Mesenteric fat pad (tissue), 1 donor: ENCODE results near the gene YWHAQ. TPM values are rescaled to one million over a fixed set of nuclear protein-coding genes. Genes with fewer than 3 reads are reported as not detected.
"Not testable (repeated sequence)": the region's sequence is repeated elsewhere in the genome, so short reads cannot be mapped to it uniquely, and the experiment has no call there.

Experiments
- DNase-seq: peaks from one replicate; pipeline ENCODE4 v3.0.0-alpha.2; 2020; ENCODE audit warnings: low spot score
- total RNA-seq: library from RNA; stranded (reverse); fragmentation: NEBNext Ultra II Directional; extraction: Animal tissue kit (Norgen Biotek cat#: 25700); gene quantifications from one replicate; pipeline ENCODE4 v1.2.1, GENCODE V29; 2021
- donor health status: DM: yes; HTN: yes; CAD: no.

YWHAQ gene
- total RNA-seq, 1 donor from 2014 or later: 183 TPM

- no peak for DNase-seq
Observed at GRCh38 chr2:9594366-9595054, 36.3 kb downstream of the YWHAQ start.

GRCh38 chr2:9593925-9594324, 36.9 kb downstream of the YWHAQ start:
- no peak for DNase-seq

- no peak for DNase-seq
Observed at GRCh38 chr2:9592699-9593098, 38.1 kb downstream of the YWHAQ start.

- no peak for DNase-seq
Observed at GRCh38 chr2:9590641-9591040, 40.2 kb downstream of the YWHAQ start.

GRCh38 chr2:9586465-9586864, 44.3 kb downstream of the YWHAQ start:
- DNase-seq: no peak

- no peak for DNase-seq
Observed at GRCh38 chr2:9585486-9585885, 45.3 kb downstream of the YWHAQ start.

- not testable (repeated sequence) for DNase-seq
Observed at GRCh38 chr2:9584902-9585301, 45.9 kb downstream of the YWHAQ start.

GRCh38 chr2:9582624-9583023, 48.2 kb downstream of the YWHAQ start:
- DNase-seq: no peak

- DNase-seq: no peak
Observed at GRCh38 chr2:9578467-9579235, 52.1 kb downstream of the YWHAQ start.

- no peak for DNase-seq
Observed at GRCh38 chr2:9574331-9574730, 56.5 kb downstream of the YWHAQ start.

GRCh38 chr2:9573840-9574239, 57.0 kb downstream of the YWHAQ start:
- DNase-seq: no peak

- DNase-seq: no peak
Observed at GRCh38 chr2:9573013-9573720, 57.6 kb downstream of the YWHAQ start.

- no peak for DNase-seq
Observed at GRCh38 chr2:9570182-9571060, 60.4 kb downstream of the YWHAQ start.

GRCh38 chr2:9565436-9566153, 65.2 kb downstream of the YWHAQ start:
- peak; percentile 82 for DNase-seq

- DNase-seq: no peak
Observed at GRCh38 chr2:9560628-9561027, 70.2 kb downstream of the YWHAQ start.

GRCh38 chr2:9558948-9559381, 71.8 kb downstream of the YWHAQ start:
- peak; percentile 33 for DNase-seq

GRCh38 chr2:9556121-9556743, 74.6 kb downstream of the YWHAQ start:
- no peak for DNase-seq

GRCh38 chr2:9555297-9556120, 75.3 kb downstream of the YWHAQ start, which contains the start of gene ADAM17:
Gene ADAM17 (minus strand): TSS chr2:9555830. CDS start chr2:9555605, 225 bp downstream.
- DNase-seq: peak; percentile 99

GRCh38 chr2:9554921-9555296, 75.9 kb downstream of the YWHAQ start:
- no peak for DNase-seq
